Spleen (tissue), 7 donors: ENCODE results near the gene KITLG.

Experiments used
- CTCF ChIP-seq, 11 experiments: fragments of 200-600 bp in 7 of 11; fragments of 450-650 bp in 4 of 11; sonication (generic) in 4 of 11; IDR thresholded peaks in 8 of 11; conservative IDR thresholded peaks in 3 of 11; 1 replicate in 7 of 11; 2 replicates in 4 of 11; pipeline versions ENCODE4 v1.4.0 to v1.8.0; 2016 to 2021; ENCODE audit warnings: antibody characterized with exemption in 11 of 11, inconsistent platforms in 4 of 11, mild to moderate bottlenecking in 1 of 11
- POLR2AphosphoS5 ChIP-seq, 3 donors: sonication (generic); formaldehyde crosslinking; IDR thresholded peaks; one replicate each; pipeline ENCODE4 v1.5.1; 2017; ENCODE audit warnings: antibody characterized with exemption in 3 of 3
- donor health status: DM: no; HTN: no; CAD: no; lungs with moderate emphysema.
- donor health status: DM: no; HTN: no; CAD: no.
- donor health status: DM: no; HTN: no; CAD: no.

GRCh38 chr12:88625356-88625755, 45.1 kb upstream of the KITLG start:
- TF ChIP-seq CTCF (IDR thresholded peaks at IDR 0.05 in 8 of 11, conservative IDR thresholded peaks at IDR 0.05 in 3 of 11): no peak
- no peak for TF ChIP-seq POLR2AphosphoS5 (IDR thresholded peaks at IDR 0.05)
